K562 (cell line): Measurements from ENCODE around the gene CACNA2D3. TPM values are rescaled to one million over a fixed set of nuclear protein-coding genes. Genes with fewer than 3 reads are reported as not detected.

Source experiments
- ATAC-seq: fragments of 200-7000 bp; cut with Tn5 transposase; 3 replicates; pipeline ENCODE4 v1.9.1; 2020; ENCODE audit warnings: moderate library complexity
- BruUV-seq: library from RNA; stranded (reverse); fragments of 400-500 nt; replicated peaks from 2 replicates; lab custom pipeline; 2021; lab: Mats Ljungman, UMichigan
- CTCF ChIA-PET: fragments of 300-600 bp; formaldehyde crosslinking; extraction: SDS; loops from one replicate; lab custom pipeline; 2021; ENCODE audit warnings: low intra/inter-chr PET ratio; lab: Yijun Ruan, JAX
- POLR2A ChIA-PET: fragments of 300-600, 350-650 bp; sonication (Branson Sonifier 250); formaldehyde crosslinking; extraction: SDS; loops from one replicate; lab custom pipeline; 2021; ENCODE audit warnings: antibody characterized with exemption, inconsistent platforms; lab: Yijun Ruan, JAX
- DNase-seq, 4 experiments: peaks; one replicate each; pipeline versions ENCODE4 v3.0.0 to v3.0.0-alpha.2; 2011 to 2018; ENCODE audit warnings: low spot score in 3 of 4, mixed read lengths in 3 of 4; ENCODE audit errors: extremely low read depth in 1 of 4
- FAIRE-seq: peaks from 2 replicates; lab custom pipeline; 2011; peaks lifted over from hg19 to GRCh38; lab: Jason Lieb, UNC
- H2AFZ ChIP-seq: 2 replicates; pipeline ENCODE4 v1.6.0; 2011; ENCODE audit warnings: low read depth, low read length, control low read depth, inconsistent platforms
- H3K27ac ChIP-seq: fragments of 200-600 bp; 3 replicates; pipeline ENCODE4 v1.8.0; 2011; ENCODE audit warnings: low read depth, mild to moderate bottlenecking, control low read depth, inconsistent platforms, low read length, moderate library complexity, mixed read lengths; ENCODE audit errors: extremely low read depth
- H3K27me3 ChIP-seq, 2 experiments: fragments of 300-600 bp in 1 of 2; 2 replicates in 1 of 2; 3 replicates in 1 of 2; pipeline versions ENCODE4 v1.6.0 to v1.8.0; 2011; ENCODE audit warnings: inconsistent platforms in 2 of 2, low read length in 2 of 2, mild to moderate bottlenecking in 1 of 2, mixed read lengths in 1 of 2, moderate library complexity in 1 of 2; ENCODE audit not compliant: control insufficient read depth in 2 of 2, insufficient read depth in 2 of 2
- H3K36me3 ChIP-seq: fragments of 300-600 bp; 3 replicates; pipeline ENCODE4 v1.8.0; 2011; ENCODE audit warnings: mild to moderate bottlenecking, low read length, inconsistent platforms; ENCODE audit not compliant: control insufficient read depth, insufficient read depth
- H3K4me1 ChIP-seq, 2 experiments: fragments of 200-600 bp in 1 of 2; replicated peaks in 1 of 2; 2 replicates in 1 of 2; 3 replicates in 1 of 2; pipeline versions ENCODE4 v1.5.1 to v1.8.0; 2011; ENCODE audit warnings: inconsistent platforms in 2 of 2, low read length in 2 of 2, mild to moderate bottlenecking in 1 of 2, mixed read lengths in 1 of 2, moderate library complexity in 1 of 2; ENCODE audit not compliant: control insufficient read depth in 2 of 2, insufficient read depth in 2 of 2
- H3K4me2 ChIP-seq: 2 replicates; pipeline ENCODE4 v1.6.1; 2011; ENCODE audit warnings: low read length, control low read depth, inconsistent platforms, mixed read lengths; ENCODE audit not compliant: insufficient read depth
- H3K4me3 ChIP-seq: fragments of 200-600 bp; sonication (generic), shearing (Covaris generic); 2 replicates; pipeline ENCODE4 v1.5.1; 2016; ENCODE audit warnings: control low read depth, inconsistent platforms
- H3K79me2 ChIP-seq: fragments of 200-600 bp; 3 replicates; pipeline ENCODE4 v1.8.0; 2011; ENCODE audit warnings: low read length, inconsistent platforms; ENCODE audit not compliant: control insufficient read depth, insufficient read depth
- H3K9ac ChIP-seq, 2 experiments: 2 replicates each; pipeline versions ENCODE4 v1.6.0 to v1.6.1; 2011; ENCODE audit warnings: low read depth in 2 of 2, low read length in 2 of 2, control low read depth in 1 of 2, inconsistent platforms in 1 of 2, mild to moderate bottlenecking in 1 of 2, mixed read lengths in 1 of 2; ENCODE audit not compliant: insufficient read depth in 1 of 2
- H3K9me1 ChIP-seq: one replicate; pipeline ENCODE4 v1.6.0; 2011; ENCODE audit warnings: inconsistent platforms, mild to moderate bottlenecking, low read length, moderate library complexity; ENCODE audit not compliant: control insufficient read depth, insufficient read depth
- H3K9me3 ChIP-seq: replicated peaks from 2 replicates; pipeline ENCODE4 v1.5.1; 2011; ENCODE audit warnings: low read depth, low read length, inconsistent platforms; ENCODE audit not compliant: control insufficient read depth, insufficient read depth
- H4K20me1 ChIP-seq: replicated peaks from 2 replicates; pipeline ENCODE4 v1.6.1; 2011; ENCODE audit warnings: low read length, inconsistent platforms, mixed read lengths; ENCODE audit not compliant: control insufficient read depth, insufficient read depth
- BRD4 ChIP-seq: fragments of 200-600 bp; sonication (generic); IDR thresholded peaks from 2 replicates; pipeline ENCODE4 v1.6.1; 2017; ENCODE audit warnings: inconsistent platforms
- CEBPB ChIP-seq: fragments of 450-650 bp; IDR thresholded peaks from 2 replicates; pipeline ENCODE4 v1.6.1; 2016; ENCODE audit warnings: missing genetic modification characterization, missing compliant biosample characterization
- FOS ChIP-seq: IDR thresholded peaks from 3 replicates; pipeline ENCODE4 v1.6.1; 2011; ENCODE audit not compliant: insufficient read length; ENCODE audit errors: extremely low read depth
- FOXA1 ChIP-seq: fragments of 450-650 bp; IDR thresholded peaks from 2 replicates; pipeline ENCODE4 v1.6.1; 2016; ENCODE audit warnings: mild to moderate bottlenecking, borderline replicate concordance
- HDAC3 ChIP-seq: fragments of 450-650 bp; IDR thresholded peaks from 2 replicates; pipeline ENCODE4 v1.6.1; 2018; ENCODE audit warnings: borderline replicate concordance, mild to moderate bottlenecking, moderate library complexity; ENCODE audit not compliant: partially characterized antibody
- KLF10 ChIP-seq: fragments of 250-450 bp; sonication (Bioruptor Pico); IDR thresholded peaks from 2 replicates; pipeline ENCODE4 v1.6.1; 2021; ENCODE audit warnings: matching md5 sums
- LEF1 ChIP-seq: fragments of 450-650 bp; IDR thresholded peaks from 2 replicates; pipeline ENCODE4 v1.6.1; 2016; ENCODE audit warnings: mild to moderate bottlenecking
- PURB ChIP-seq: sonication (generic); formaldehyde crosslinking; IDR thresholded peaks from 2 replicates; pipeline ENCODE4 v1.9.0; 2021; ENCODE audit warnings: low read depth, mild to moderate bottlenecking, missing genetic modification reagents
- TEAD4 ChIP-seq, 2 experiments: sonication (generic) in 1 of 2; formaldehyde crosslinking in 1 of 2; IDR thresholded peaks; 2 replicates each; pipeline versions ENCODE4 v1.6.1 to v1.8.0; 2012 to 2022; ENCODE audit warnings: borderline replicate concordance in 1 of 2, inconsistent platforms in 1 of 2, low read length in 1 of 2, mild to moderate bottlenecking in 1 of 2, missing genetic modification reagents in 1 of 2
- THRB ChIP-seq: fragments of 450-650 bp; formaldehyde crosslinking; conservative IDR thresholded peaks from 2 replicates; pipeline ENCODE4 v1.4.0; 2022; ENCODE audit warnings: mild to moderate bottlenecking, missing genetic modification characterization
- ZFX ChIP-seq: sonication (generic); formaldehyde crosslinking; IDR thresholded peaks from 2 replicates; pipeline ENCODE4 v1.8.0; 2022; ENCODE audit warnings: mild to moderate bottlenecking, missing genetic modification reagents, moderate library complexity
- ZNF324 ChIP-seq: fragments of 250-450 bp; sonication (Bioruptor Pico); IDR thresholded peaks from 2 replicates; pipeline ENCODE4 v1.4.0; 2020; ENCODE audit warnings: mild to moderate bottlenecking
- ZNF561 ChIP-seq: fragments of 450-650 bp; formaldehyde crosslinking; conservative IDR thresholded peaks from 2 replicates; pipeline ENCODE4 v1.4.0; 2020; ENCODE audit warnings: mild to moderate bottlenecking, moderate library complexity
- ZNF785 ChIP-seq: fragments of 250-450 bp; sonication (Bioruptor Pico); IDR thresholded peaks from 2 replicates; pipeline ENCODE4 v1.4.0; 2020; ENCODE audit warnings: mild to moderate bottlenecking
- WGBS: fragments of 100-300 bp; shearing (Covaris generic); methylation state at CpG from one replicate; pipeline ENCODE4 v1.1.6; 2016; ENCODE audit warnings: low coverage, mixed read lengths; ENCODE audit not compliant: insufficient coverage; ENCODE audit errors: missing lambda C conversion rate; 5-methylcytosine and 5-hydroxymethylcytosine counted together
- in situ Hi-C: fragments of 300-500 bp; cut with MboI; formaldehyde crosslinking; loops from 4 replicates; pipeline ENCODE4 v1.15.0; 2018; ENCODE audit warnings: inconsistent platforms, mixed read lengths
- intact Hi-C: fragments of 100-400 bp; cut with micrococcal nuclease; formaldehyde crosslinking; loops from 2 replicates; pipeline ENCODE4 v1.14.2; 2022
- polyA plus RNA-seq, 8 experiments: library from polyadenylated mRNA; depleted of rRNA in 4 of 8; stranded (reverse) in 5 of 8; unstranded in 3 of 8; fragments of >200 nt; fragmentation: Nextera tagmentation in 2 of 8; fragmentation: Illumina TruSeq in 1 of 8; extraction: Ambion mirVana in 2 of 8; extraction: Trizol in 1 of 8; gene quantifications; 2 replicates each; pipeline versions ENCODE4 v1.2.1 to v1.2.3, GENCODE V29; 2011 to 2014; ENCODE audit warnings: inconsistent platforms in 1 of 8, missing spikeins in 1 of 8
- total RNA-seq, 7 experiments: library from RNA; depleted of rRNA in 6 of 7; stranded (reverse); fragments of >200 nt in 6 of 7; fragmentation: Illumina TruSeq in 2 of 7; extraction: Trizol in 2 of 7; gene quantifications; 2 replicates each; pipeline versions ENCODE4 v1.2.1 to v1.2.3, GENCODE V29; 2011 to 2021; ENCODE audit warnings: low replicate concordance in 1 of 7
- TF ChIP-seq, protein P1 (sequence below): fragments of 450-650 bp; IDR thresholded peaks from 2 replicates; pipeline ENCODE4 v1.6.1; 2014; ENCODE audit warnings: low read depth, mild to moderate bottlenecking, moderate library complexity, borderline replicate concordance

CACNA2D3 gene
- total and polyA plus RNA-seq, 9 of the 15 experiments (the other 6 are each of a cell fraction or from before 2014, with no cell fraction given), result 0.01 TPM; not detected in 8

GRCh38 chr3:54331341-54331740 is 209.0 kb downstream of the CACNA2D3 start:
- Histone ChIP-seq H3K27me3 (peaks cover 0 to 3% of the 10 kb centered on the region in 2 experiments; a peak in 1 of 5 replicates), H3K9me1 (no peaks in the 10 kb centered on the region)
- intact Hi-C loops, result no loop called here
- FAIRE-seq, result no peak
- TF ChIP-seq CEBPB (no peak), LEF1 (no peak), HDAC3 (no peak), TEAD4 (IDR thresholded peaks at IDR 0.05; ENCODE audit: low read length) (no peak), TEAD4 (CRISPR knock-in tag; IDR thresholded peaks at IDR 0.05; ENCODE audit: borderline replicate concordance) (no peak), THRB (CRISPR knock-in tag) (no peak), ZFX (CRISPR knock-in tag) (no peak), FOXA1 (no peak), ZNF785 (no peak), ZNF561 (CRISPR knock-in tag) (no peak), FOS (no peak), KLF10 (CRISPR knock-in tag) (no peak), BRD4 (no peak), PURB (CRISPR knock-in tag) (no peak), ZNF324 (CRISPR knock-in tag) (no peak)
- TF ChIP-seq, protein P1, sequence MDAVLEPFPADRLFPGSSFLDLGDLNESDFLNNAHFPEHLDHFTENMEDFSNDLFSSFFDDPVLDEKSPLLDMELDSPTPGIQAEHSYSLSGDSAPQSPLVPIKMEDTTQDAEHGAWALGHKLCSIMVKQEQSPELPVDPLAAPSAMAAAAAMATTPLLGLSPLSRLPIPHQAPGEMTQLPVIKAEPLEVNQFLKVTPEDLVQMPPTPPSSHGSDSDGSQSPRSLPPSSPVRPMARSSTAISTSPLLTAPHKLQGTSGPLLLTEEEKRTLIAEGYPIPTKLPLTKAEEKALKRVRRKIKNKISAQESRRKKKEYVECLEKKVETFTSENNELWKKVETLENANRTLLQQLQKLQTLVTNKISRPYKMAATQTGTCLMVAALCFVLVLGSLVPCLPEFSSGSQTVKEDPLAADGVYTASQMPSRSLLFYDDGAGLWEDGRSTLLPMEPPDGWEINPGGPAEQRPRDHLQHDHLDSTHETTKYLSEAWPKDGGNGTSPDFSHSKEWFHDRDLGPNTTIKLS, result no peak
- TF ChIP-seq, all 486 proteins: peak for 0
- Histone ChIP-seq H3K27ac (no peak overlapping the region), H3K79me2 (no peaks in the 10 kb centered on the region), H3K36me3 (no peaks in the 10 kb centered on the region), H3K9me3 (no peaks in the 10 kb centered on the region), H3K4me2 (no peak overlapping the region), H3K4me1 (no peaks in the 10 kb centered on the region), H3K4me3 (no peak overlapping the region), H4K20me1 (no peaks in the 10 kb centered on the region; the same call in 1 of the 2 replicates), H2AFZ (no peak overlapping the region), H3K9ac (no peak overlapping the region)
- ChIA-PET CTCF (interaction anchor here (0.6 kb wide), 1 partner anchor 1418 kb away, joined by 5 read pairs; no protein-coding TSS in a partner anchor), POLR2A (no interaction called here)
- in situ Hi-C loops, result no loop called here
- WGBS, result 0% methylated on average over 2 of the region's 2 CpGs
- no peak for DNase-seq
- BruUV-seq, result no TSS peak
- ATAC-seq, result no peak
